Measurements from ENCODE around the gene AFF4.

DNA sequence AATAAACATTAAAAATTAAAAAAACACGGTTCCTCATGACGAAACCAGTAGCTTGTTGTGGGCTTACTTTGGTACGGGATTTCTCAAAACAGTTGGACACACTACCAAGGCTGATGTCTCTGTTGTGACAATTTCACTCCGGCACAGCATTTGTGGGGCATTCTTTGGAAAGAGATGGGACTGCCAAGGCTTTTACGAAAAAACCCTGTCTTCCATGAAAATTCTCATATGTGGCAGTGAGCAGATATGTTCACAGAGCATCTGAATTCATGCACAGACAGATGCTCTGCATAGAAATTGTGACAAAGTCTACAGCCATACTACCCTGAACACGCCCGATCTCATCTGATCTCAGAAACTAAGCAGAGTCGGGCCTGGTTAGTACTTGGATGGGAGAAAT lies 115.2 kb downstream of the AFF4 start:
- TF ChIP-seq REST (IDR thresholded peaks at IDR 0.05; ENCODE audit: unreplicated experiment) (no peak), CTCF (conservative IDR thresholded peaks at IDR 0.05; ENCODE audit: low read depth in 2 of 2) (no peak), POLR2AphosphoS5 (IDR thresholded peaks at IDR 0.05; ENCODE audit: low read depth) (no peak), JUNB (IDR thresholded peaks at IDR 0.05; ENCODE audit: unreplicated experiment) (no peak)

All from GM23338 (cell line).